Immature natural killer cell (primary cell): ENCODE measurements around the gene GRK1. TPM values are rescaled to one million over a fixed set of nuclear protein-coding genes. Genes with fewer than 3 reads are reported as not detected.
A peak's percentile ranks its signal among the peaks of the same experiment; 100 is the strongest.

ENCODE experiments used
- DNase-seq, 3 donors: peaks; one replicate each; pipeline ENCODE4 v3.0.0; 2022; ENCODE audit warnings: mixed read lengths in 1 of 3
- H3K27ac Mint-ChIP-seq, 6 donors: one replicate each; pipeline ENCODE4 v1.8.0; 2020; ENCODE audit warnings: mixed read lengths in 6 of 6, mild to moderate bottlenecking in 5 of 6, inconsistent platforms in 4 of 6, moderate library complexity in 3 of 6
- H3K27me3 Mint-ChIP-seq, 3 donors: one replicate each; pipeline ENCODE4 v1.8.0; 2020 to 2021; ENCODE audit warnings: low read depth in 3 of 3, mild to moderate bottlenecking in 3 of 3, mixed read lengths in 3 of 3, moderate library complexity in 3 of 3, inconsistent platforms in 1 of 3
- H3K36me3 Mint-ChIP-seq, 3 donors: one replicate each; pipeline ENCODE4 v1.8.0; 2020; ENCODE audit warnings: mixed read lengths in 3 of 3, inconsistent platforms in 2 of 3, mild to moderate bottlenecking in 2 of 3
- H3K4me1 Mint-ChIP-seq, 2 donors: one replicate each; pipeline ENCODE4 v1.8.0; 2020; ENCODE audit warnings: inconsistent platforms in 2 of 2, mild to moderate bottlenecking in 2 of 2, mixed read lengths in 2 of 2, moderate library complexity in 1 of 2
- H3K4me3 Mint-ChIP-seq, 5 donors: one replicate each; pipeline ENCODE4 v1.8.0; 2020; ENCODE audit warnings: mild to moderate bottlenecking in 5 of 5, mixed read lengths in 5 of 5, inconsistent platforms in 3 of 5, moderate library complexity in 3 of 5
- H3K9me3 Mint-ChIP-seq, 6 donors: one replicate each; pipeline ENCODE4 v1.8.0; 2020; ENCODE audit warnings: mild to moderate bottlenecking in 6 of 6, mixed read lengths in 6 of 6, inconsistent platforms in 4 of 6, moderate library complexity in 3 of 6
- polyA plus RNA-seq, 3 donors: library from polyadenylated mRNA; unstranded; fragments of 300-500 nt; fragmentation: Illumina TruSeq; gene quantifications; one replicate each; pipeline ENCODE4 v1.2.3, GENCODE V29; 2021

The GRK1 gene
- polyA plus RNA-seq, 3 donors from 2014 or later: not detected

- H3K4me1 Mint-ChIP-seq: peaks cover 19 to 26% of the 10 kb centered on the region in 2 donors
- no peak overlapping the region for H3K27ac Mint-ChIP-seq
- DNase-seq: no peak
- H3K27me3 Mint-ChIP-seq: peaks cover 1 to 4% (median 2%) of the 10 kb centered on the region in 3 donors
- H3K4me3 Mint-ChIP-seq: no peak overlapping the region
- no peaks in the 10 kb centered on the region for H3K36me3 Mint-ChIP-seq
- H3K9me3 Mint-ChIP-seq: no peaks in the 10 kb centered on the region
Measured at GRCh38 chr13:113649212-113649611, 17.8 kb upstream of the GRK1 start.

GRCh38 chr13:113650275-113650674 is 16.7 kb upstream of the GRK1 start:
- H3K27me3 Mint-ChIP-seq: peaks cover 1 to 4% (median 2%) of the 10 kb centered on the region in 3 donors
- no peak overlapping the region for H3K27ac Mint-ChIP-seq
- H3K9me3 Mint-ChIP-seq: no peaks in the 10 kb centered on the region
- H3K4me3 Mint-ChIP-seq: no peak overlapping the region
- H3K4me1 Mint-ChIP-seq: peaks cover 19 to 27% of the 10 kb centered on the region in 2 donors
- no peak for DNase-seq
- H3K36me3 Mint-ChIP-seq: no peaks in the 10 kb centered on the region

GRCh38 chr13:113650731-113651148 is 16.3 kb upstream of the GRK1 start:
- no peaks in the 10 kb centered on the region for H3K36me3 Mint-ChIP-seq
- peaks cover 1 to 4% (median 2%) of the 10 kb centered on the region in 3 donors for H3K27me3 Mint-ChIP-seq
- peaks cover 19 to 27% of the 10 kb centered on the region in 2 donors for H3K4me1 Mint-ChIP-seq
- no peak overlapping the region for H3K27ac Mint-ChIP-seq
- no peak overlapping the region for H3K4me3 Mint-ChIP-seq
- DNase-seq: no peak
- H3K9me3 Mint-ChIP-seq: no peaks in the 10 kb centered on the region

GRCh38 chr13:113651511-113652403 is 15.3 kb upstream of the GRK1 start:
- Mint-ChIP-seq H3K4me3 (no peak overlapping the region), H3K9me3 (no peaks in the 10 kb centered on the region), H3K4me1 (peaks cover 19 to 20% of the 10 kb centered on the region in 2 donors), H3K36me3 (no peaks in the 10 kb centered on the region), H3K27me3 (peaks cover 0 to 4% (median 1%) of the 10 kb centered on the region in 3 donors), H3K27ac (no peak overlapping the region)
- no peak for DNase-seq

- DNase-seq: no peak
- Mint-ChIP-seq H3K4me3 (peak overlapping the region in 4 of 5 donors; percentile 18 to 74 (median 41)), H3K9me3 (no peaks in the 10 kb centered on the region), H3K27me3 (peaks cover 0 to 4% (median 1%) of the 10 kb centered on the region in 3 donors), H3K27ac (peak overlapping the region in 3 of 6 donors; percentile 23 to 62 (median 55)), H3K36me3 (no peaks in the 10 kb centered on the region), H3K4me1 (peaks cover 19 to 20% of the 10 kb centered on the region in 2 donors)
Measured at GRCh38 chr13:113652404-113653263, 14.4 kb upstream of the GRK1 start.

GRCh38 chr13:113653264-113654174 is 13.5 kb upstream of the GRK1 start:
- Mint-ChIP-seq H3K27ac (peak overlapping the region in 5 of 6 donors; percentile 21 to 62 (median 45)), H3K9me3 (no peaks in the 10 kb centered on the region), H3K27me3 (peaks cover 0 to 1% (median 0%) of the 10 kb centered on the region in 3 donors), H3K4me3 (peak overlapping the region in 4 of 5 donors; percentile 33 to 74 (median 36)), H3K4me1 (peaks cover 19 to 20% of the 10 kb centered on the region in 2 donors), H3K36me3 (no peaks in the 10 kb centered on the region)
- DNase-seq: peak in 1 of 3 donors; percentile 9

GRCh38 chr13:113654175-113654560 is 12.9 kb upstream of the GRK1 start:
- Mint-ChIP-seq H3K27me3 (peaks cover 0 to 1% (median 0%) of the 10 kb centered on the region in 3 donors), H3K9me3 (no peaks in the 10 kb centered on the region), H3K4me3 (peak overlapping the region in 2 of 5 donors; percentile 33 to 74), H3K4me1 (peaks cover 19 to 20% of the 10 kb centered on the region in 2 donors), H3K27ac (peak overlapping the region in 2 of 6 donors; percentile 21 to 46), H3K36me3 (no peaks in the 10 kb centered on the region)
- DNase-seq: no peak

GRCh38 chr13:113654591-113655345 is 12.3 kb upstream of the GRK1 start:
- H3K27me3 Mint-ChIP-seq: peaks cover 0 to 1% (median 0%) of the 10 kb centered on the region in 3 donors
- DNase-seq: no peak
- H3K9me3 Mint-ChIP-seq: no peaks in the 10 kb centered on the region
- H3K4me3 Mint-ChIP-seq: no peak overlapping the region
- peaks cover 19 to 20% of the 10 kb centered on the region in 2 donors for H3K4me1 Mint-ChIP-seq
- no peaks in the 10 kb centered on the region for H3K36me3 Mint-ChIP-seq
- no peak overlapping the region for H3K27ac Mint-ChIP-seq

- no peak overlapping the region for H3K4me3 Mint-ChIP-seq
- H3K9me3 Mint-ChIP-seq: peaks cover 0 to 3% (median under 1%) of the 10 kb centered on the region in 6 donors
- H3K27ac Mint-ChIP-seq: no peak overlapping the region
- H3K27me3 Mint-ChIP-seq: peaks cover 0 to 1% (median 0%) of the 10 kb centered on the region in 3 donors
- no peak for DNase-seq
- H3K4me1 Mint-ChIP-seq: peaks cover 18 to 20% of the 10 kb centered on the region in 2 donors
- H3K36me3 Mint-ChIP-seq: no peaks in the 10 kb centered on the region
Measured at GRCh38 chr13:113655346-113656002, 11.5 kb upstream of the GRK1 start.

GRCh38 chr13:113656003-113656588 is 10.9 kb upstream of the GRK1 start:
- H3K4me3 Mint-ChIP-seq: no peak overlapping the region
- H3K36me3 Mint-ChIP-seq: peaks cover 0 to under 1% (median 0%) of the 10 kb centered on the region in 3 donors
- peaks cover 18 to 20% of the 10 kb centered on the region in 2 donors for H3K4me1 Mint-ChIP-seq
- H3K27me3 Mint-ChIP-seq: peaks cover 0 to 1% (median 0%) of the 10 kb centered on the region in 3 donors
- H3K27ac Mint-ChIP-seq: no peak overlapping the region
- peaks cover 0 to 7% (median 5%) of the 10 kb centered on the region in 6 donors for H3K9me3 Mint-ChIP-seq
- no peak for DNase-seq

- Mint-ChIP-seq H3K9me3 (peaks cover 0 to 12% (median 8%) of the 10 kb centered on the region in 6 donors), H3K36me3 (peaks cover 0 to 4% (median 0%) of the 10 kb centered on the region in 3 donors), H3K4me1 (peaks cover 16 to 20% of the 10 kb centered on the region in 2 donors), H3K27me3 (peaks cover 0 to 1% (median 0%) of the 10 kb centered on the region in 3 donors), H3K4me3 (no peak overlapping the region), H3K27ac (no peak overlapping the region)
- DNase-seq: no peak
Measured at GRCh38 chr13:113656831-113657671, 10.0 kb upstream of the GRK1 start.
